ENCODE measurements around the gene SETD1B. TPM values are rescaled to one million over a fixed set of nuclear protein-coding genes. Genes with fewer than 3 reads are reported as not detected.
"Not testable (repeated sequence)": the region's sequence is repeated elsewhere in the genome, so short reads cannot be mapped to it uniquely, and the experiment has no call there.

Gene SETD1B
- total and polyA plus RNA-seq, 2 experiments from 2014 or later: 2.0 to 2.7 TPM

DNA sequence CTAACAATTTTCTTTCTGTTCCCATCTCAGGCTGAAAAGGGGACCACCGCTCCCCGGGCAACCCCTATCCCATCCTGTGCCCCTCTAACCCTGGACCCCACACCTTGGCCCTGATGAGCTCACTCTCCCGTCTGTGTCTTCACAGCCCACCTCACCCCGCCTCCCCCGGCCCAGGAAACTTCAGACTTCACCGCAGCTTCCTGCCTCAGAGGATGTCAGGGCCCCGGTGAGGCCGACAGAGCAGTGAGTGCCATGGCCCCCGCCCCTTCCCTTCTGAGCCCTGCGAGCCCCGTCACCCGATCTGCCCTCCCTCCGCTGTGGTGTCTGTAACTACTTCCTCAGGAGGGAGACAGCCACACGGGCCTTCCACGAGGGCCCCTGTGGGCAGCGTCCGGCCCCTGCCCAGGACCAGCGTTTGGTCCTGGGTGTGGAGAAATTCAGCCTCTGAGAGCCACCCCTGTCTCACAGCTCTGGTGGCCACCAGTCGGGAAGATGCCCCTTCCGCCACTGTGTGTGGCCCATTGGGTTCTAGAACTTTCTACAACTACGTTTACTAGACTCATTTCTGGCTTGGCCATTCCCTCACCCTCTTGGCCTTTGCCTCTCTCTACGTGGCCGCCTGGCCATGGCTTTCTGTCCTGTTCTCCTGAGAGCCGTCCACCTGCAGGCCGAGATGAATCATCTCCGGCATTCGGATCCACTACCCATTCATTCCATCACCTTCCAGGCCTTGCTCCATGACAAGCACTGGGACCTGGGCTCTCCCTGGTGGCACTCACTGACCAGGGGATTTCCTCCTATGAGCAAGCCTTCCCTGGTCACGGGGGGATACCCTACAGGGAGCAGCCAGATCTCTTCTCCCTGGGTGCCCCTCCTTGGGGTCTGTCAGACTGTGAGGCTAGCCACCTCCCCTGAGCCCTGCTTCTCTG is 13.7 kb upstream of the SETD1B start:
- DNase-seq: no peak
- Histone ChIP-seq H4K20me1 (ENCODE audit: insufficient read depth) (no peaks in the 10 kb centered on the region), H3K79me2 (ENCODE audit: insufficient read depth) (peaks cover 1% of the 10 kb centered on the region), H3K27me3 (replicated peaks; ENCODE audit: insufficient read depth) (no peaks in the 10 kb centered on the region), H3K9me2 (ENCODE audit: insufficient read depth) (no peaks in the 10 kb centered on the region), H3K4me1 (ENCODE audit: insufficient read depth) (peaks cover 12% of the 10 kb centered on the region), H3K4me2 (ENCODE audit: unreplicated experiment) (no peak overlapping the region), H3K36me3 (ENCODE audit: low read depth) (no peaks in the 10 kb centered on the region), H3K4me3 (no peak overlapping the region), H3K9me3 (ENCODE audit: low read depth) (no peaks in the 10 kb centered on the region), H3K9ac (no peak overlapping the region), H3F3A (ENCODE audit: insufficient read depth) (peaks cover 8% of the 10 kb centered on the region), H3K27ac (no peak overlapping the region), H2AFZ (no peak overlapping the region)
- in situ Hi-C loops (cut with MboI): loop anchor here (5.0 kb wide), 1 partner anchor 98 kb away; no protein-coding TSS in a partner anchor
- 76 to 78% methylated on average over 27 to 28 of the region's 28 CpGs for WGBS, 2 experiments (ENCODE audit: low coverage in 1 of 2, low lambda C conversion rate in 2 of 2, missing lambda C conversion rate in 2 of 2)
- TF ChIP-seq EZH2 (IDR thresholded peaks at IDR 0.05; ENCODE audit: insufficient read depth, poor library complexity, severe bottlenecking) (no peak), EZH2phosphoT487 (IDR thresholded peaks at IDR 0.05; ENCODE audit: insufficient read depth, low read depth) (no peak)

DNA sequence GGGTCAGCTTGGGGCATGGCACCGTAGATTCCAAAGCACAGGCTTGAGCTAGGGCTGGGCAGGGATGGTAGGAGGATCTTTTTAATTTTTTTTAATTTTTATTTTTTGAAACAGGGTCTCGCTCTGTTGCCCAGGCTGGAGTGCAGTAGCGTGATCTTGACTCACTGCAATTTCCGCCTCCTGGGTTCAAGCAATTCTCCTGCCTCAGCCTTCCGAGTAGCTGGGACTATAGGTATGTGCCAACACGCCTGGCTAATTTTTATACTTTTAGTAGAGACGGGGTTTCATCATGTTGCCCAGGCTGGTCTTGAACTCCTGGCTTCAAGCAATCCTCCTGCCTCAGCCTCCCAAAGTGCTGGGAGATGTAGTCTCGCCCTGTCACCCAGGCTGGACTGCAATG is 13.0 kb upstream of the SETD1B start:
- WGBS, 2 experiments (ENCODE audit: low coverage in 1 of 2, low lambda C conversion rate in 2 of 2, missing lambda C conversion rate in 2 of 2): 94 to 95% methylated on average over 8 of the region's 8 CpGs
- not testable (repeated sequence) for H3K4me1 ChIP-seq (ENCODE audit: insufficient read depth); H3K9me2 ChIP-seq (ENCODE audit: insufficient read depth); H3F3A ChIP-seq (ENCODE audit: insufficient read depth); DNase-seq; H3K79me2 ChIP-seq (ENCODE audit: insufficient read depth); H2AFZ ChIP-seq; H3K9me3 ChIP-seq (ENCODE audit: low read depth); H3K9ac ChIP-seq; H3K27me3 ChIP-seq (replicated peaks; ENCODE audit: insufficient read depth); H3K27ac ChIP-seq; H3K4me3 ChIP-seq; H3K4me2 ChIP-seq (ENCODE audit: unreplicated experiment); H4K20me1 ChIP-seq (ENCODE audit: insufficient read depth); H3K36me3 ChIP-seq (ENCODE audit: low read depth)
- in situ Hi-C loops (cut with MboI): loop anchor here (5.0 kb wide), 1 partner anchor 98 kb away; no protein-coding TSS in a partner anchor

DNA sequence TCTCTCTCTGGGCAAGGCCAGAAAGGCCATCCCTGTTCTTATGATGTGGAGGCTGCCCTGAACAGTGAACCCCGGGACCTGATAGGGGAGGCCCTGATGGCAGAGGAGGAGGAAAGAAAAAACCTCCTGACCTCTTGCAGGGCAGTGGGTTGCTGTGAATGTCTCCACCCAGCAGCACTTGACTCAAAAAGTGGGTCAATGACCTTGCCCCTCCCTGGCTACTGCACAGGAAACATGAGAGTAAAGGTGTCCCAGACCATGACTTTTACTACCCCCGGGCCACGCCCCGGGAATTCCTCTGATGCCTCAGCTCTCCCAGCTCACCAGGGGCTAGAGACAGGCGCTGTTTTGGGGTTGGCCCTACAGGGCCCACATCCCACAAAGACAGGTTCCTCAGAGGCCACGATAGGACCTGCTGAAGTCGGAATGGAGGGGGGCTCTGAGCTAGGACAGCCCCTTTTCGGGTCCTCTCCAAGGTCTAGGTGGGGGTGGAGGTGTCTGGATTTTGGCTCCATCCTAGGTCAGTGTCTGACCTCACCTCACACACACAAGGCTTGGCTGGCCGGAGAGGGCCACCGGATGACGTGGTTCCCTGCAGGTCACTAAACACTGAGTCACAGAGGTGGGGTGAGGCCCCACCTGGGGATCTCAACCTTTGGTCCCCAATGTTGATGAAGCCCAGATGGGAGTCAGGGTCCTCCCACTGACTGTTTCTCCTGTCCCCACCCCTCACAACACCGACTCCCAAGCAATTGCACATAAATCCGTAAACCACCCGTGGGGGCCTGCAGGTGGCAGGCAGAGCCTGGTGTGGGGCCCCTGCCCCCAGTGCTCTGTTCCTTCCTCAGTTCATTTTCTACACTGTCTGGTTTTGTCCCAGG is 11.9 kb upstream of the SETD1B start:
- no peak overlapping the region for H2AFZ ChIP-seq
- H3K9ac ChIP-seq: no peak overlapping the region
- no peaks in the 10 kb centered on the region for H4K20me1 ChIP-seq (ENCODE audit: insufficient read depth)
- 93 to 94% methylated on average over 14 of the region's 14 CpGs for WGBS, 2 experiments (ENCODE audit: low coverage in 1 of 2, low lambda C conversion rate in 2 of 2, missing lambda C conversion rate in 2 of 2)
- no peaks in the 10 kb centered on the region for H3K36me3 ChIP-seq (ENCODE audit: low read depth)
- TF ChIP-seq EZH2phosphoT487 (IDR thresholded peaks at IDR 0.05; ENCODE audit: insufficient read depth, low read depth): no peak
- no peak for TF ChIP-seq EZH2 (IDR thresholded peaks at IDR 0.05; ENCODE audit: insufficient read depth, poor library complexity, severe bottlenecking)
- H3K79me2 ChIP-seq (ENCODE audit: insufficient read depth): peaks cover 20% of the 10 kb centered on the region
- H3K9me3 ChIP-seq (ENCODE audit: low read depth): no peaks in the 10 kb centered on the region
- H3F3A ChIP-seq (ENCODE audit: insufficient read depth): peaks cover 10% of the 10 kb centered on the region; the same call in 1 of the 2 replicates
- no peak overlapping the region for H3K27ac ChIP-seq
- no peak overlapping the region for H3K4me2 ChIP-seq (ENCODE audit: unreplicated experiment)
- in situ Hi-C loops (cut with MboI): loop anchor here (5.0 kb wide), 1 partner anchor 100 kb away; no protein-coding TSS in a partner anchor
- no peaks in the 10 kb centered on the region for H3K9me2 ChIP-seq (ENCODE audit: insufficient read depth)
- H3K27me3 ChIP-seq (replicated peaks; ENCODE audit: insufficient read depth): no peaks in the 10 kb centered on the region
- DNase-seq: no peak
- H3K4me1 ChIP-seq (ENCODE audit: insufficient read depth): peaks cover 14% of the 10 kb centered on the region
- H3K4me3 ChIP-seq: no peak overlapping the region

All from GM23248 (cell line).